ENCODE results near the gene MSI2. TPM values are rescaled to one million over a fixed set of nuclear protein-coding genes. Genes with fewer than 3 reads are reported as not detected.

MSI2 gene
- total and polyA plus RNA-seq, 2 donors (not counting 3 experiments of a cell fraction or from before 2014, with no cell fraction given) = 20.9 to 59.3 TPM

- TF ChIP-seq MYC (IDR thresholded peaks at IDR 0.05; ENCODE audit: low read depth, low read length) = no peak
- no peak for TF ChIP-seq EZH2 (IDR thresholded peaks at IDR 0.05; ENCODE audit: borderline replicate concordance, low read depth, low read length, severe bottlenecking)
- TF ChIP-seq POLR2AphosphoS5 (IDR thresholded peaks at IDR 0.05; ENCODE audit: insufficient read depth, low read depth, low read length) = no peak
- no peak for TF ChIP-seq POLR2A (IDR thresholded peaks at IDR 0.05; ENCODE audit: low read depth, low read length)
- no peak for TF ChIP-seq FOS (IDR thresholded peaks at IDR 0.05; ENCODE audit: borderline replicate concordance, insufficient read depth, low read length)
- TF ChIP-seq GATA2 (IDR thresholded peaks at IDR 0.05; ENCODE audit: insufficient read depth, insufficient read length, low read depth, low read length) = no peak
- TF ChIP-seq JUN (IDR thresholded peaks at IDR 0.05; ENCODE audit: borderline replicate concordance, insufficient read depth, insufficient read length, low read depth) = no peak
- no peak for TF ChIP-seq MAX (IDR thresholded peaks at IDR 0.05; ENCODE audit: insufficient read depth, insufficient read length)
- TF ChIP-seq CTCF (IDR thresholded peaks at IDR 0.05; ENCODE audit: extremely low read depth in 1 of 2, insufficient read depth in 1 of 2, low read depth in 1 of 2, low read length in 2 of 2) = no peak
- H3K9ac ChIP-seq (replicated peaks; ENCODE audit: extremely low read depth, insufficient read depth, low read length) = no peak overlapping the region
- peaks cover 10% of the 10 kb centered on the region for H3K4me1 ChIP-seq (ENCODE audit: control insufficient read depth, extremely low read depth, insufficient read depth, low read length)
- H3K9me3 ChIP-seq (replicated peaks; ENCODE audit: control insufficient read depth, insufficient read depth, low read length) = no peaks in the 10 kb centered on the region
- H3K4me3 ChIP-seq (replicated peaks in 1 of 3; ENCODE audit: insufficient read depth in 1 of 3, low read depth in 1 of 3, low read length in 3 of 3) = no peak overlapping the region
- dilution Hi-C loops (cut with MboI; ENCODE audit: extremely low pct_ligation_motif_present, low sequenced_read_pairs) (no loop called here), intact Hi-C loops (cut with micrococcal nuclease) (no loop called here)
- DNase-seq (ENCODE audit: low read depth, low spot score) = no peak
- H3K9me1 ChIP-seq (replicated peaks; ENCODE audit: control insufficient read depth, extremely low read depth, insufficient read depth, low read length) = no peaks in the 10 kb centered on the region
- no peaks in the 10 kb centered on the region for H3K36me3 ChIP-seq (ENCODE audit: control insufficient read depth in 2 of 2, extremely low read depth in 1 of 2, insufficient read depth in 2 of 2, low read length in 2 of 2)
- H3K27ac ChIP-seq (ENCODE audit: insufficient read depth, low read depth, low read length) = no peak overlapping the region
- ChIA-PET POLR2A (no interaction called here), CTCF (no interaction called here)
- BruUV-seq (replicated peaks) = no TSS peak
- no peak overlapping the region for H2AFZ ChIP-seq (ENCODE audit: low read depth, low read length)
- H4K20me1 ChIP-seq (replicated peaks; ENCODE audit: control insufficient read depth, extremely low read depth, insufficient read depth, low read length) = no peaks in the 10 kb centered on the region
- H3K79me2 ChIP-seq (ENCODE audit: control insufficient read depth, insufficient read depth, low read length) = no peaks in the 10 kb centered on the region
- no peak overlapping the region for H3K4me2 ChIP-seq (ENCODE audit: insufficient read depth, low read length)
- FAIRE-seq = no peak
- H3K27me3 ChIP-seq (ENCODE audit: control insufficient read depth in 2 of 2, insufficient read depth in 2 of 2, low read length in 2 of 2) = no peaks in the 10 kb centered on the region
These were observed 110.4 kb downstream of the MSI2 start for GRCh38 chr17:57366558-57367351.

Measured in endothelial cell of umbilical vein (primary cell).